8988T (cell line): ENCODE results near the gene THBD.

Experiments
- DNase-seq: peaks from one replicate; pipeline ENCODE4 v3.0.0; 2011

THBD gene

DNA sequence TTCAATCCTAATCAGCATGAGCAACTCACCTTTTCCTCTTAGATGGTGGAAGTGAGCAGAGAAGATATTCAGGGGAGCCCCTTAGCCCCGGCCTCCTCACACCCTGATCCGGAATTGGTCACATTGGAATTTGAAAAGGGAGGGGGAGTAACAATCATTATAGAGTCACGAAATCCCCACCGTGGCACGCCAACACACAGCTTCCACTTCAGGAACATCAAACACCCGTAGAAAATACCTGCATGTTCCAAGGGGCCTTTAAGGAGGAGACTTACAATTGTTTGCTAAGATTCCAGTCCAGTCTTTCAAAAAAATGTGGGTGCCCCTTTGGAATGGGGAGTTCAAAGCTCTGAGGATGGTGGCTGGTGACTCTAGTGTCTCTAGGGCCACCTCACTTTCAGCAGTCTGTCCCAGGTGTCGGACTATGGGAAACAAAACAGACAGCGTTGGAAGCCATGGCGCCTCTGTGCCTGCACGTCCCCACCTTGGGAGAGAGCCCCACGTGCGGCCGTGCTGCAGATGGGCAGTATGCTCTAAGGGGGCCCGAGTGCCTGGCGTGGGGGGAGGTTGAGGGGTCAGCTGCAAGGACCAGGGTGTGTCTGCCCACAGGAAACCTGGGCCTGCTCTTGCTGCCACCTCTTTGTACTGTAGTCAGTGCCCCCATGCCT lies 34.2 kb upstream of the THBD start:
- no peak for DNase-seq

DNA sequence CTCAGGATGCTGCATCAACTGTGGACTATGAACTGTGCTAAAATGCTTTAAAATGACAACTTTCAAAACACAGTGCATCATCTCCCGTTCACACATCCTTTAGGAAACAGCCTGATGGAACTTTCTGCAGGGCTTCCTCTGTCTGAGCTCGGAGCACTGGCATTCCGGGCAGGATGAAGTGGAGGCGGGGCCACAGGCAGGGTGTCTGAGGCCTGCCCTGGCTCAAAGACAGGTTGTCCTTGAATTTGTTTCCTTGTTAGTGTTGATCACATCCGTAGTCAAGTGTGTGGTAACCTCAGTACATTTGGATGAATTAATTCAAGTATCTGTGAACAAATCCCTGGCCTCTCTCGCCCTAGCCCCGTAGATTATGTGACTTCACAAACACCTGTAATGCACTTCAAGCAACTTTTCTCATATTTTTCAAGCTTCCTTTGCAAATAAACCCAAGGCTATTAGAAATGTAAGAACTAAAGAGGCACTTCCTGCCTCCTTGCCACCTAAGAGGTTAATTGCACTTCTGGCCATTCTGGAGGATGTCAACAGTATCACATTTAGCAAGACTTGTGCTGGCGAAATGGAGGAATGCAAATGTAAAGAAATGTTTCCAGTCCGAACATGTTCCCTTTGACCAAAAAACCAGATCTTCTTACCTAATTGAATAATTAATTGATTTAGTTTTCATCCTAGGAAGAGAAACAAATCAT lies 33.5 kb upstream of the THBD start:
- DNase-seq: no peak

DNA sequence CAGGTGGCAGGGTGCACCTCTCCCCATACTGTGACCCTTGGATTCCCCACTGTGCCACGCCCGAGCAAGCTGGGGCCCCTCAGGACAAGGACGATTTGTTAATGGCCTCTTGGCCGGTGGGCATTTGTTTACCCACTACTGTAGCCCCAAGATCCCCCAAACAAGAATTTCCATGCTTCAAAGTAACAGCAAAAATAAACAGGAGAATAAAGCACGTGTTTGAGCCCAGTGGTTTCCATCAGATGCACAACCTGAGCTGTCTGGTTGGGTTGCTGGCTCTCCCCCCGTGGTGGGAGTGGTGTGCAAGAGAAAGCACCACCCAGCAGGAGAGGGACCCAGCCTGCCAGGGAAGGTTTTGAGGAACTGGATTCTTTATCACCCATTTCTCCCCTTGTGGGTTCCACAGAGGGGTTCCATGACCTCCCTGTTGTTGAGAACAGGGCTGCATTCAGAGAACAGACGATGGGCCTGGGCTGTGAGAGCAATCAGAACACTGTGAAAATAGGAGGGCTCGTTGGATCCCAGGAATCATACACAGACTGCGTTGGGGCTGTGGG lies 31.9 kb upstream of the THBD start:
- DNase-seq: no peak

DNA sequence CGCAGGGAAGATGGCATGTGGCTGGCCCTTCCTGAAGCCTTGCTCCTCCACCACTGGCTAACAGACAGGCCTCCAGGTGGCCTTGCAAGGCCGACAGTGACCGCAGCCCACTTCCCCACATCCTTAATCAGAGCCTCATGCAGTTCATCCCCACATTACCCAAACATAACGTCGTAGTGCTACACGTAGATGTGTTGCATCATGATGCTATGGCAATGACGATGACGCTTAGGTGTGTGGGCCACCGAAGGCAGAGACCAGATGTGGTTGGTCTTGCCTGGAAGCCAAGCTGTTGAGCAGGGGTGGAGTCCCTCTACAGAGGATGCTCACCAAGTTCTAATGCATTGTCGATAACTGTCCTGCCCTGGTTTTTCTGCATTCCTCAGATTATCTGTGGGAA lies 31.0 kb upstream of the THBD start:
- no peak for DNase-seq

GRCh38 chr20:23079926-23080325 lies 30.5 kb upstream of the THBD start:
- DNase-seq: no peak

- DNase-seq: no peak
These were observed 29.5 kb upstream of the THBD start for GRCh38 chr20:23079016-23079351.

DNA sequence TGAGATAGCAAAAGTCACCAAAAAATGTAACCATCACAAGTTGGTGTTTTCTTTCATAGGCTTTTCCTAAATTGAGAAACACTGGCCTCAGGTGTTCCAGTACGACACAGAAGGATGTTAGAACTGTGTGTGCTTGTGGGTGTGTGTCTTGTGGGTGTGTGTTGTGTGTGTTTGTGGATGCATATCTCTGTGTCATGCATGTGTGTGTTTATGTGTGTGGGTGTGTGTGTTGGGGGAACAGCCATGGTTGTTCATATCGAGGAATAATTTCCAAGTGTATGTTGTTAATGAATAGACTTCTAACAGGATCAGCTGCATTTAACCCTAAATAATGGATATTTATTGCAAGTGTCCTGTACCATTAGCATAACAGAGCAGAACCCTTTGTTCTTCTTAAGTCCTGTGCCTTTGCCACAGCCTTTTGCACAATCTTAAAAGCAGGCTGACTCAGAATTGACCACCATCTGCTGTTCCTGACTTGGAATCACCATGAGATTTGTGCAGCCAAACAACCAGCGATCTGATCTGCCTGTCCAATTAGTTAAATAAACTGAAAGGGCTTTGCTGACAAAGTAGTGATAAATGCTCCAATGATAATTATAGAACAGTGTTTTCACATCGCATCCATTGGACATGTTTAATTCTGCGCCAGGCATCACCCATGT lies 29.0 kb upstream of the THBD start:
- DNase-seq: no peak

DNA sequence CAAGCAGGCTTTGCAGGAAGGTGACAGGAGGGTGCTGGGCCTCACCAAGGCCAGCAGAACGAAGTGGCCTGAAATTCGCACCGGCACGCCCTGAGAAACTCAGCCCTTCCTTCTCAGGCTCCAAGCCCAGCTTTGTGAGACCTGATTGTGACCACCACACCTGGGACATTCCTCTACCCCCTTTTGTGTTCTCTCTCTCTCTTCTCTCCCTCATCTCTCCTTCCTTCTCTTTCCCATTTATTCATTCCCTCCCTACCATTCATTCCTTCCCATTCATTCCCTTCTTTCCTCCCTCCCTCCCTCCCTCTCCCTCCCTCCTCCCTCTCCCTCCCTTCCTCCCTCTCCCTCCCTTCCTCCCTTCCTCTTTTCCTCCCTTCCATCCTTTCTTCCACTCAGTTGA lies 27.8 kb upstream of the THBD start:
- DNase-seq: no peak

- DNase-seq: no peak
These were observed 24.6 kb upstream of the THBD start for GRCh38 chr20:23074052-23074451.

DNA sequence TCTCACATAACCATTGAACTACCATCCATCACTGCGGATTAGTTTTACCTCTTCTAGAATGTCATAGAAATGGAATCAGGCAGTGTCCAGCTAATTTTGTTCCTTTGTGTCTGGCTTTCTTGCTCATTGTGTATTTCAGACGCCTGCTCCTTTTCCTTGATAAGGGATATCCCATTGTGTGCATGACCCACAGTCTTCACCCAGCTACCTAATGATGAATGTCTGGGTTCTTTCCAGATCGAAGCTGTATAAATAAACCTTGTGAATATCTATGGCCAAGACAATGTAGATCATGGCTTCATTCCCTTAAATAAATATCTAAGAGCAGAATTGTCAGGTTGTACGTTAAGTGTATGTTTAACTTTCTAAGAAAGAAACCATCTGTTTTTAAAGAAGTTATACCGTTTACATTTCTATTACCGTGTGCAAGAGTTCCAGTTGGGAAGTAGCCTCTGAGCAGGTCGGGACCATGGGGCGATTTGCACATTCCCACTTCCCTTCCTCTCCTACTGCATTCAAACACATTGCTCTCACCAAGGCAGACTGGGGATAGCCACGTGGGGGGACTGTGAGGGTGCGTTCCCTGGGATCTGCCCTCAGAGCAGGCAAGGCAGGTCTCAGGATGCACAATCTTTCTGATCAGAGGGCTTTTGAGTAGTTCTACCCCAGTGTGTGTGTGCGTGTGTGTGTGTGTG lies 23.6 kb upstream of the THBD start:
- no peak for DNase-seq

GRCh38 chr20:23071996-23072395 lies 22.5 kb upstream of the THBD start:
- no peak for DNase-seq

DNA sequence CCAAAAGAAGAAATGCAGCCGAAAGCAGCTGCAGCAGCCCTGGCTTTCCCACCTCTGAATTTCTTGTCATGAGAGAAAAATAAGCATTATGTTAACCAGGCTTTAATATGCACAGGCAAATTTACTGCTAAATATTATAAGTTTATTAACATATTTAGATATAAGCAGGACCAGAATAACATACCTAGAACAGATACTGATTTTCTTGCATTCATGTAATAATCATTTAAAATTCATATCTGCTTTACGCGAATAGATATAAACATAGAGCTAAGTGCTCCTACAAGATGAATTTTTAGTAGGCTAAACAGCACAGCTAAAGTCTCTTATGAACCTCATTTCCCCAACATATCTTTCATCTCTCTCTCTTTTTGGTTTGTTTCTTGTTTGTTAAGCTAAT lies 21.9 kb upstream of the THBD start:
- no peak for DNase-seq

DNA sequence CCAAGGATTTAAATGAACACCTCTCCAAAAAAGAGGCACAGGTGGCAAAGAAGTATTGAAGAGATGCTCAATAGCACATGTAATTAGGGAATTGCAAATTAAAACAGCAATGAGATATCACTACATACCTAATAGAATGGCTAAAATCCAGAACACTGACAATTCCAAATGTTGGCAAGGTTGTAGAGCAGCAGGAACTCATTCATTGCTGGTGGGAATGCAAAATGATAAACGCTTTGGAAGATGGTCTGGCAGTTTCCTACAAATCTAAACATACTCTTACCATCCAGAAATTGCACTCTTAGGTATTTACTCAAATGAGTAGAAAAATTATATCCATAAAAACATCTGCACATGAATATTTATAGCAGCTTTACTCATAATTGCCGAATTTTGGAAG lies 19.6 kb upstream of the THBD start:
- DNase-seq: no peak

DNA sequence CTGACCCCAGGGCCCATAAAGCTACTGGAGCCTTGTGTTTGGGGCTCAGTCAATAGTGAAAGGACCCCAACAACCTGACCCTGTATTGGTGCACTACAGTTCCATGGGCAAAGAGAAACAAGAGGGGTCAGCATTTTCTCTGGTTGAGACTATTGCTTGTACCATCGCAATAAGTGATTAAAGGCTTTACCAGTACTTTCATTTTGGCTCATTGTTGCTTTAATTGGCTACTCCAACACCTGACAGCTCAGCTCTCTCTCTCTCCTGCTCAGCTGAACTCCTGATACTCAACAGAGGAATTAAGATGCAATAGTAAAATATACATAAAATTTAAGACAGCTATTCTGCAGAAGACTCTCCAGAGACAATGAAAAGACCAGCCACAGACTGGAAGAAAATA lies 18.8 kb upstream of the THBD start:
- no peak for DNase-seq

DNA sequence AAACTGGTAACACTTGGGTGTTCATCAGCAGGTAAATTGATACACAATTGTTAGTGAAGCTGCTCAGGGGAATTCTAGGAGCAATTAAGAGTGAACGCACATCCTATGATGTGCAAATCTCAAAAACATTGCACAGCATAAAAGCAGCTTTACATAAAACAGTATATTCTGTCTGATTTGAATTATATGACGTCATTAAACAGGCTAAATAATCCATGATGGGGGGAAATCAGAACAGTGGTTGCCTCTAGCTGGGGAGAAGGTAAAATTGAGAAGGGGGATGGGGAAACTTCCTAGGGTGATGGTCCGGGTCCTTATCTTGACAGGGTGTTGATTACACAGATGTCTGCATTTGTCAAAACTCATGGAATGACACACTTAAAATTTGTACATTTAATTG lies 17.3 kb upstream of the THBD start:
- DNase-seq: no peak

DNA sequence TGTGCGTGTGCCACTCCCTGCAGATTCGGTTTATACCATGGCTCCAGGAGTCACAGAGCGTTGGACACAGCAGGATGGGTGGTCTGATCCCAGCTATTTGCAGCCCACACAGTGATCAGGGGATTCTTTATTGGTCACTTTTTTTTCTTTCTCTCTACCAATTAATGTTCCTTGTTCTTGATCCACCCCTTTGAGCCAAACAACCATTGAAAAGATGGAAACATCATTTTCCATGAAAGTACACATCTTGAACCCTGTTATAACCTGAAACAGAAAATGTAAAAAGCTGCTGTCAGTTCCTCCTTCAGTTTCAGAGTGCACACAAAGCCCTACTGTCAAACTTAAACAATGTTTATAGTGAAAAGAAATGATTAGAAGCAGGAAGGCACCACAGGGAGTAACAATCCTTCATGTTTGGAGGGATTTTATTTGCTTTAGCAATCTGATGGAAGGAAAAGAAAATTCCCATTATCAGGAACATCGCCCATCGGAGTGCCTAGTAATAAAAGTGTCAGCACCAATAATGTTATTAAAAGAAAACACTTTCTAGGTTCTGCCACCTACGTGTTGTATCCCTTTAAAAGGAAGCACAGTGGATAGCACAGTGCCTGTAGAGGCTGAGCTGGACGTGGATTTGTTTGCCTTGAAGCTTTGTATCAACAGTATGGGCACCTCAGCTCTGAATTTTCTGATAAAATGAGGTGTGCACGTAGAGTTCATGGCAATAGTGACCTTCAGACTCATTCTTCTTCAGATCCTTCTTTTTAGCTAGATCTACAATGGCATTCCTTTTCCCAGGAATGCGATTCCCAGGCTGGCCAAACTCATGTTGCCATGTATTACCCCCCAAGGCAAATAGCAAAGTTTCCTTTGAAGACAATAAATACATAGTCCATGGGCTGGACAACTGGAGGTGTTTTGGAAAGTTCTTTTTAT lies 16.1 kb upstream of the THBD start:
- no peak for DNase-seq

- DNase-seq: no peak
These were observed 14.1 kb upstream of the THBD start for GRCh38 chr20:23063581-23063980.

DNA sequence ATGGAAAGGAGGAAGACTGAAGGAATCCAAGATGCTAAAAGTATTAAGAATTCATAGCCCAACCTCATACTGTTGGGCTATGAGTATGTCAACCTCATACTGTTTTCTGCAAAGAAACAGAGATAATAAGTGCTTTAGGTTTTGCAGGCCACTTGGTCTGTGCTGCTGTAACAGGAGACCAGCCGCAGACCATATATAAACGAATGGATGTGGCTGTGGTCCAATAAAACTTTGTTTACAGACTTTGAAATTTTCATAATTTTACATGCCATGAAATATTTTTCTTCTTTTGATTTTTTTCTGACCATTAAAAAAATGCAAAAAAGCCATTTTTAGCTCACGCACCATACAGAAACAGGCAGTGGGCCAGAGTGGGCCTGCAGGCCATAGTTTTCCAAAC lies 13.7 kb upstream of the THBD start:
- DNase-seq: no peak

DNA sequence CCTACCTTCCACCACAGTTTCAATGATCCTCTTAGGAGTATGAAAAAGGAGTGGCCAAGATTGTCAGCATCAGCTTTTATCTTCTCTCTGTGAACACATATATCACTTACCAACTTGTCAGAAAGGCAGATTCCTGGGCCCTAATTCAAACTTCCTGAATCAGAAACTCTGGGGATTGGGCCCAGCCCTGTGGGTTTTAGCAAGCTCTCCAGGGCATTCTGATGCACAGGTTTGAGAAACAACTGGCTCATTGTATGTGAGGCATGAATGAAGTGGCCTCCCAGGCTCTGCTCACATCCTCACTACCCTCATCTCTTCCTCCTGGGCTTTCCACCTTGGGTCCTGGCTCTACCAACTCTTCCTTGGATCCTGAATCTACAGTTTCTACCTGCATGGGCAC lies 13.2 kb upstream of the THBD start:
- no peak for DNase-seq

- DNase-seq: no peak
These were observed 12.5 kb upstream of the THBD start for GRCh38 chr20:23061734-23062561.

- no peak for DNase-seq
These were observed 11.8 kb upstream of the THBD start for GRCh38 chr20:23061262-23061661.

GRCh38 chr20:23060629-23061028 lies 11.2 kb upstream of the THBD start:
- no peak for DNase-seq
